HG03135 (cell line): ENCODE data around the gene TJP3.
"Not testable (repeated sequence)": the region's sequence is repeated elsewhere in the genome, so short reads cannot be mapped to it uniquely, and the experiment has no call there.

Experiments
- ATAC-seq: cut with Tn5 transposase; IDR thresholded peaks from one replicate; pipeline ENCODE4 v1.9.1; 2021; ENCODE audit warnings: mild to moderate bottlenecking, moderate library complexity; ENCODE audit not compliant: unreplicated experiment

Gene TJP3

GRCh38 chr19:3765757-3766156 is 57.6 kb downstream of the TJP3 start:
- not testable (repeated sequence) for ATAC-seq

DNA sequence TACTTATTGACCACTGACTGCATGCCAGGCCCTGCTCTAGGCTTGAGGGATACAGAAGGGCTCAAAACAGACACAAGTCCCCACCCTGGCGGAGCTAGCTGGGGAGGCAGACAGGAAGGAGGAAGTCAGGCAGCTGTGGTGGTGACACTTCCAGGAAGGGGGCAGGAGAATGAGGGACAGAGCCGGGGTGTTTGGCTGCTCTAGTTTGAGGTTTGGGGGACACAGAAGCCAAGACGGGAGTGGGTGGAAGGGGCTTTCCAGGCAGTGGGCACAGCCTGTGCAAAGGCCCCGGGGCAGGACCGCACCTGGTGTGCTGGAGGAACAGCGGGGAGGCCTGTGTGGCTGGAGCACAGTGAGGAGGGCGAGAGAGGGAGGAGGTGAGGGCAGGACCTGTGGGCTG is 58.3 kb downstream of the TJP3 start:
- ATAC-seq: no peak

DNA sequence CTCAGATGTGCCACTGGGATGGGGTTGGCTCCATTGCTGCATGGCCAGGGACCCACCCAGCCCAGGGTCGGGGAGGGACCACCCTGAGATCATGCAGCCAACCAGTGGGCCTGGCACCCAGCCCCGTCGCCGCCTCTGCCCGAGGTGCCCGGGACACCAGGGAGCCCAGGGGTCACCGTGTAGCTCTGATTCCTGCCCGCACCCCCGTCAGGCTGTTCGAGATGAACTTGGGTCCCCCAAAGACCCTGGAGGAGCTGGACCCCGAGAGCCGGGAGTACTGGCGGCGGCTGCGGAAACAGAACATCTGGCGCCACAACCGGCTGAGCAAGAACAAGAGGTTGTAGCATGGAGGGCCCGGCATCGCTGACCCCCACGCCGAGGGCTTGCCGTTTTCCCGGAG is 58.9 kb downstream of the TJP3 start:
- ATAC-seq: no peak

DNA sequence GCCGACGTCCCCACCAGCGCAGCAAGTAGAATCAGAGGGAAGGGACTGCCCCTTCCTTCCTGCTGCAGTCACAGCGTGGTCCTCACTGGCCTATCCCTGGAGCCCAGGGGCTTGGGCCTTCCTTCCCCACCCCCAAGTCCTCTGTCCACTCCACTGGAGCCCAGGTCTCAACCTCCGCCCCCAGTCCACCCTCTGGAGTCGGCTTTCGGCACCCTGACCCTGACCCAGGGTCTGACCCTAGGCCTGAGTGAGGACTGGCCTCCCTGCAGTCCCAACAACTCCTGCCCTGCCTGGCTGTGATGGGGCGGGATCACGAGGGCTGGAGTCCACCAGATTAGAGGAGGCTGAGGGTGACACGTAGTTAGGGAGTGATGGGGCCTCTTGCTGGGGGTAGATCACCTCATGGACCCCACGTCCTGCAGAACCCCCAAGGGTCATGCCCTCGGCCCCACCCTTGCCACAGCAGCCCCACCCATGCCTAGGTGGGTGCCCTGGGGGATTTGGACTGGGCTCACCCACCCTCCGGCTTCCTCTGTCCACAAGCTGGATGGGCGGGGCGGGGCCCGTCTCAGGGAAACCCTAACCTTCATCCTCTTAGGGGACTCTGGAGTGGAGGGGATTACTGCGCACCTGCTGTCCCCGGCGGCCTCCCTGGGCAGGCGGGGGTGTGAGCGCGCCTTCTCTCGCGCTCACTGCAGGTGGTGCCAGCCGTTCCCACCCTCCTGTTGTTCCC is 60.0 kb downstream of the TJP3 start:
- no peak for ATAC-seq

- ATAC-seq: no peak
These were observed 60.5 kb downstream of the TJP3 start for GRCh38 chr19:3768748-3769099.

GRCh38 chr19:3769494-3769893 is 61.3 kb downstream of the TJP3 start:
- no peak for ATAC-seq

GRCh38 chr19:3770136-3770999 is 62.2 kb downstream of the TJP3 start:
- ATAC-seq: no peak

- no peak for ATAC-seq
These were observed 63.1 kb downstream of the TJP3 start for GRCh38 chr19:3771000-3771905.

DNA sequence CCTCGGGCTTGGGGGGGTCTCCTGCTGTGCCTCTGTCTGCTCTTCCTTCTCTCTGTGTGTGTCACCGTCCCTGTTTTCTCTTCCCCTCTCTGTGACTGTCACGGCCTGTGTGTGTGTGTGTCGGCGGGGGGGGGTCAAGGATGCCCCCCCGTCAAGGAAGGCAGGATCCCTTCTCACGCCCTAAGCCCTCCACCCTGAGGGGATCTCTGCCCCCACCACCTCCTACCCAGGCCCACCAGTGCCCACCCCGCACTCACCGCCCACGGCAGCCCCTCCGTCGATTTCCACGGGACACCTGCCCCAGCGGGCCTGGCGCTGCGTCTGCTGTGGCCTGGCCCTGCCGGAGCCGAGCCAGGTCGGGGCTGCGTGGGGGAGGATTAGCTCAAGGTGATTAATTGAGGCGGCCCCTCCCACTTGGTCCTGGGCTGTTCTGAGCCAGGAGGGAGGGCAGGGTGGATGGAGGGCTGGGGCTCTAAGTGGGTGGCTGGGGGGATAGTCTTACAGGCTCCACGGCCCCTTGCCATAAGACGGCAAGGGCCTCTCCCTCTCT is 63.8 kb downstream of the TJP3 start, which contains the start of gene RAX2:
TSS of gene RAX2 (minus strand) at position 323 of the 550 bp plus-strand sequence. CDS start 486 bp downstream, outside the sequence.
- no peak for ATAC-seq

GRCh38 chr19:3773814-3774515 is 65.8 kb downstream of the TJP3 start:
- no peak for ATAC-seq

GRCh38 chr19:3774621-3775373 is 66.6 kb downstream of the TJP3 start:
- no peak for ATAC-seq

DNA sequence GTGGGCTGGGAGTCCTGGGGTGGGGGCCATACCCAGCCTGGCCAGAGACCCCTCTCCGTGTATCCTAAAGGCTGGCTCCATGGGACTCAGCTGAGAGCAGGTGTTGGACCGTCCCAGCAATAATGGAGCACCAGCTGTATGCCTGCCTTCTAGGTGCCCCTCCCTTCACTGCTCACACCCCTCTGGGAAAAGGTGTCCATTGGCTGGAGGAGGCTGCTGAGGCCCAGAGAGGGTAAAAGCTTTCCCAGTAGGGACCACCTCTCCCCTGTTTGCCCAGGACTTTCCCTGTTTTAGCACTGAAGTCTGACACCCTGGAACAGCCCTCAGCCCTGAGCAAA is 67.2 kb downstream of the TJP3 start:
- no peak for ATAC-seq

DNA sequence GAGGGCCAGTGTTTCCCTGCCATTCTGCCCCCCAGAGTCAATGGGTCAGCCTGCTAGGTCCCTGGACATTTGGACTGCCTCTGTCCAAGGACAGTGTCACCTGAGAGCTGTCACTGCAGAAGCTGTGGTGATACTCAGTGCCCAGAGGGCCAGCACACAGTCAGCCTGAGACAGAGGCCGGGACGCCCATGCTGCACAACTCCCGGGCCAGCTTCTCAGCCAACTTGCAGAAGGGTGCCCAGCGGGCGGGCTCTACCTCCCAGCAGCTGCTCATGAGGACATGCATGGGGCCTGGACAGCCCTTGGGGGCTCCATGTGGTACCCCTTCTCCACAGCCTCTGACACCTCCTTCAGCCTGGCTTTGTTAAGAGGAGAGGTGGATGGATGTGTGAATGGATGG is 67.6 kb downstream of the TJP3 start:
- ATAC-seq: no peak

DNA sequence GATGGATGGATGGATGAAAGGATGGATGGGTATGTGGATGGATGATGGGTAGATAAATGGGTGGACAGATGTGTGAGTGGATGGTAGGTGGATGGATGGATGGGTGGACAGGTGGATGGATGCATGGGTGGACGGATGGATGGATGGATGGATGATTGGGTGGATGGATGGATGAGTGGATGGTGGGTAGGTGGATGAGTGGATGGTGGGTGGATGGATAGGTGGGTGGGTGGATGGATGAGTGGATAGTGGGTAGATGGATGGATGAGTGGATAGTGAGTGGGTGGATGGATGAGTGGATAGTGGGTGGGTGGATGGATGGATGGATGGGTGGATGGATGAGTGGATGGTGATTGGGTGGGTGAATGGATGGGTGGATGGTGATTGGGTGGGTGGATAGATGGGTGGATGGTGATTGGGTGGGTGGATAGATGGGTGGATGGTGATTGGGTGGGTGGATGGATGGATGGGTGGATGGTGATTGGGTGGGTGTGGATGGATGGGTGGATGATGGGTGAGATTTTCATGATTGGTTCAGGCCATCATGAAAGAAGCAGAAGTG is 68.4 kb downstream of the TJP3 start:
- ATAC-seq: no peak

- ATAC-seq: no peak
These were observed 70.1 kb downstream of the TJP3 start for GRCh38 chr19:3778104-3778867.

DNA sequence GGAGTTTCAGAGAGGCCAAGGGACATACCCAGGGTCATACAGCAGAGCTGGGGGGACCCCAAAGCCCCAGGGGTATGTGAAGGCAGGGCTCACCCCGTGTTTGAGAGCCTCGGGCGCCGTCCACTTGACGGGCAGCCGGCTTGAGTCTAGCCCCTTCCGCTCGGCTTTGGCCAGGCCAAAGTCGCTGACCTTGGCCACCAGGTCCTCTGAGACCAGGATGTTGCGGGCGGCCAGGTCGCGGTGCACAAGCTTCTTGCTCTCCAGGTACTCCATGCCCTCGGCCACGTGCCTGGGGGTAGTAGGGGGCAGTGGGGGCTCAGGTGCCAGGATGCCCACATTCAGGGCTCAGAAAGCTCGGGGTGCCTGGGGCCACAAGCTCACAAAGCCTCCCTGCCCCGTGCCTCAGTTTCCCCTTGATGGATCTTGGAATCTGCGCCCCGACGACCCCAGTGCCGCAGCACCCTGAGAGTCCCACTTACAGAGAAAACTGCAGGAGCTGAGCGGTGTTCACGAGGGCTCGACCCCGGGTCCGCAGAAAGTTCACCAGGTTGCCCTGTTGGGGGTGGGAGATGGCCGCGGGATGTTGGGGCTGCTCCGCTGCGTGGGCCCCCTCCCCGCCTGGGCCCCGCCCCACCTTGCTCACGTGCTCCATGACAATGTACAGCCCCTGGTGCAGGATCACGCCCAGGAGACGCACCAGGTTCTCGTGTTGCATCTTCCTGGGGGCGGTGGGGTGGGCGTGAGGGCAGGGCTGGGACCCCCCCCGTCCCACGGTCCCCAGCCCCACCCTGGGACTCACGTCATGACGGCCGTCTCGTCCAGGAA is 70.9 kb downstream of the TJP3 start:
- no peak for ATAC-seq

DNA sequence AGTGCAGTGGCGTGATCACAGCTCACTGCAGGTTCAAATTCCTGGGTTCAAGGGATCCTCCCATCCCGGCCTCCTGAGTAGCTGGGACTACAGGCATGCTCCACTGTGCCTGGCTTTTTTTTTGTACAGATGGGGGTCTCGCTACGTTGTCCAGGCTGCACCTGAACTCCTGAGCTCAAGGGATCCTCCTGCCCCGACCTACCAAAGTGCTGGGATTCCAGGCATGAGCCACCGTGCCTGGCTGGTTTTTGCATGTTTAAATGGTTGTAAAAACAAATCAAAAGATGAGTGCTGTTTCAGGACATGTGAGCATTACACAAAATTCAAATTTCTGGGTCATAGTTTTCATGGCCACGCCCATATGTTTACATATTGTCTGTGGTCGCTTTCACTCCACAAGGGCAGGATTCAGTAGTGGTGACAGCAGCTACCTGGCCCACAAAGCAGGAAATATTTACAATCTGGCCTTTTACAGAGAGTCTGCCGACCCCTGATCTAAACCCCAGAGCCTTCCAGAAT is 72.7 kb downstream of the TJP3 start:
- no peak for ATAC-seq

DNA sequence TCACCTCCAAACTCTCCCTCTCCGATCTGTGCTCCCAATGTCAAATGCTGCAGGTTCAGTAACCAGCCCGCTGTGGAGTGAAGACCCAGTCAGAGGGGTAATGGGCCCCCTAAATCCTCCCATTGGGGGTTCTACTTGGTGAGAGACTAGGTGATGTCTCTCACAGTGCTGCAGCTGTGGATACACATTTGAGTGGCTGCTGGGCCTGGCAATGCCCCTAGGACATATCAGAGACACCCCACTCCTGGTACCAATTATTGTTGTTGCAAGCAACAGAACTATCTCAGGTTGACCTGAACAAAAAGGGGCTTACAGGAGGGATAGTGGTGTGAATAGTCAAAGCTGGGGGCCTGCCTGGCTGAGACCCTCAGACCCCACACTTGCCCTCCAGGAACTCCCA is 73.4 kb downstream of the TJP3 start:
- no peak for ATAC-seq
